Retinal pigment epithelial cell (primary cell): ENCODE data around the gene MYLK4.

Experiments
- DNase-seq: peaks from one replicate; pipeline ENCODE4 v3.0.0-alpha.2; 2010; ENCODE audit warnings: low read depth
- H3K4me3 ChIP-seq: 2 replicates; pipeline ENCODE4 v1.5.1; 2011; ENCODE audit warnings: mild to moderate bottlenecking, low read length, control low read depth, moderate library complexity
- CTCF ChIP-seq: conservative IDR thresholded peaks from 2 replicates; pipeline ENCODE4 v1.5.1; 2011; ENCODE audit warnings: low read depth, low read length, control low read depth, inconsistent platforms

MYLK4 gene

GRCh38 chr6:2624177-2624576 is 126.5 kb downstream of the MYLK4 start:
- H3K4me3 ChIP-seq: no peak overlapping the region
- TF ChIP-seq CTCF: no peak
- no peak for DNase-seq

- no peak for TF ChIP-seq CTCF
- no peak overlapping the region for H3K4me3 ChIP-seq
- no peak for DNase-seq
These were observed 127.4 kb downstream of the MYLK4 start for GRCh38 chr6:2623295-2623694.

- TF ChIP-seq CTCF: no peak
- no peak for DNase-seq
- no peak overlapping the region for H3K4me3 ChIP-seq
These were observed 128.1 kb downstream of the MYLK4 start for GRCh38 chr6:2622671-2623070.

GRCh38 chr6:2619651-2620050 is 131.1 kb downstream of the MYLK4 start:
- no peak overlapping the region for H3K4me3 ChIP-seq
- no peak for DNase-seq
- no peak for TF ChIP-seq CTCF

- no peak for TF ChIP-seq CTCF
- no peak for DNase-seq
- no peak overlapping the region for H3K4me3 ChIP-seq
These were observed 133.0 kb downstream of the MYLK4 start for GRCh38 chr6:2617729-2618128.

- no peak overlapping the region for H3K4me3 ChIP-seq
- no peak for DNase-seq
- TF ChIP-seq CTCF: no peak
These were observed 133.9 kb downstream of the MYLK4 start for GRCh38 chr6:2616811-2617210.

GRCh38 chr6:2615251-2615650 is 135.5 kb downstream of the MYLK4 start:
- no peak for DNase-seq
- no peak for TF ChIP-seq CTCF
- H3K4me3 ChIP-seq: no peak overlapping the region
